CD4-positive, alpha-beta T cell (primary cell): Measurements from ENCODE around the gene EDNRA. TPM values are rescaled to one million over a fixed set of nuclear protein-coding genes. Genes with fewer than 3 reads are reported as not detected.

Experiments used
- ATAC-seq: fragments of 200-7000 bp; cut with Tn5 transposase; one replicate; pipeline ENCODE4 v1.10.0; 2022; ENCODE audit warnings: mild to moderate bottlenecking; ENCODE audit not compliant: poor library complexity
- CTCF ChIA-PET: fragments of 350-600 bp; sonication (Branson Sonifier 250); formaldehyde crosslinking; loops from one replicate; lab custom pipeline; 2021; ENCODE audit warnings: antibody characterized with exemption, inconsistent platforms; lab: Charles Lee
- POLR2A ChIA-PET: fragments of 350-600 bp; sonication (Branson Sonifier 250); formaldehyde crosslinking; loops from one replicate; lab custom pipeline; 2021; ENCODE audit warnings: antibody characterized with exemption, inconsistent platforms; lab: Charles Lee
- DNase-seq, 14 experiments: peaks; one replicate each; pipeline ENCODE4 v3.0.0-alpha.2; 2013 to 2020; ENCODE audit warnings: mixed read lengths in 2 of 14
- H3K27ac ChIP-seq, 2 donors: one replicate each; pipeline versions ENCODE4 v1.5.1 to v1.7.0; 2013; ENCODE audit warnings: low read length in 2 of 2, low read depth in 1 of 2, mild to moderate bottlenecking in 1 of 2
- H3K27me3 ChIP-seq, 2 experiments: 1 replicate in 1 of 2; 2 replicates in 1 of 2; pipeline versions ENCODE4 v1.6.1 to v1.7.0; 2013; ENCODE audit warnings: low read length in 2 of 2, control low read depth in 1 of 2, mild to moderate bottlenecking in 1 of 2, moderate library complexity in 1 of 2; ENCODE audit not compliant: insufficient read depth in 2 of 2, control insufficient read depth in 1 of 2
- H3K36me3 ChIP-seq: one replicate; pipeline ENCODE4 v1.6.1; 2013; ENCODE audit warnings: low read length, control low read depth; ENCODE audit not compliant: insufficient read depth
- H3K4me1 ChIP-seq: one replicate; pipeline ENCODE4 v1.6.1; 2013; ENCODE audit warnings: low read length, control low read depth; ENCODE audit not compliant: insufficient read depth
- H3K4me3 ChIP-seq: one replicate; pipeline ENCODE4 v1.5.1; 2013; ENCODE audit warnings: mild to moderate bottlenecking, low read length, moderate library complexity
- H3K9me3 ChIP-seq, 2 experiments: 1 replicate in 1 of 2; 2 replicates in 1 of 2; pipeline versions ENCODE4 v1.6.1 to v1.7.0; 2013; ENCODE audit warnings: low read length in 2 of 2, mild to moderate bottlenecking in 2 of 2, control low read depth in 1 of 2, moderate library complexity in 1 of 2; ENCODE audit not compliant: control insufficient read depth in 1 of 2, insufficient read depth in 1 of 2
- H3K27ac Mint-ChIP-seq: one replicate; pipeline ENCODE4 v1.8.0; 2020; ENCODE audit warnings: mixed read lengths
- H3K27me3 Mint-ChIP-seq: one replicate; pipeline ENCODE4 v1.8.0; 2021; ENCODE audit warnings: mixed read lengths
- H3K36me3 Mint-ChIP-seq: one replicate; pipeline ENCODE4 v1.8.0; 2021; ENCODE audit warnings: low read depth, mixed read lengths
- H3K4me1 Mint-ChIP-seq: one replicate; pipeline ENCODE4 v1.8.0; 2021; ENCODE audit warnings: low read depth, mixed read lengths
- H3K4me3 Mint-ChIP-seq: one replicate; pipeline ENCODE4 v1.8.0; 2020; ENCODE audit warnings: mild to moderate bottlenecking, mixed read lengths
- H3K9me3 Mint-ChIP-seq: one replicate; pipeline ENCODE4 v1.8.0; 2020; ENCODE audit warnings: mixed read lengths
- CTCF ChIP-seq: fragments of 200-600 bp; IDR thresholded peaks from one replicate; pipeline ENCODE4 v1.8.0; 2022; ENCODE audit warnings: antibody characterized with exemption, mild to moderate bottlenecking
- intact Hi-C, 2 experiments: fragments of 100-400 bp; cut with DNase I in 1 of 2; cut with micrococcal nuclease in 1 of 2; formaldehyde crosslinking; loops; one replicate each; pipeline versions ENCODE4 v1.15.1 to v1.9.0; 2023 to 2025; cut with DNase I, micrococcal nuclease
- total RNA-seq, 174 experiments: library from RNA in 2 of 174; stranded (reverse) in 2 of 174; gene quantifications; one replicate each; pipeline ENCODE4 v1.2.3 and lab custom pipeline; 2021 to 2026

EDNRA gene
- total RNA-seq, 2 experiments from 2014 or later = not detected

GRCh38 chr4:147480502-147480890 lies 401 bp upstream of the EDNRA start:
- Histone ChIP-seq H3K4me3 (no peak overlapping the region), H3K4me1 (peaks cover 2% of the 10 kb centered on the region), H3K9me3 (peaks cover 0 to 8% of the 10 kb centered on the region in 2 experiments), H3K27ac (no peak overlapping the region), H3K27me3 (peaks cover 21 to 37% of the 10 kb centered on the region in 2 experiments), H3K36me3 (no peaks in the 10 kb centered on the region)
- Mint-ChIP-seq H3K27ac (no peak overlapping the region), H3K4me1 (no peaks in the 10 kb centered on the region), H3K27me3 (peaks cover 40% of the 10 kb centered on the region), H3K4me3 (no peak overlapping the region), H3K36me3 (no peaks in the 10 kb centered on the region), H3K9me3 (peaks cover 4% of the 10 kb centered on the region)
- intact Hi-C loops = no loop called here
- DNase-seq (no peak), ATAC-seq (no peak)
- no peak for TF ChIP-seq CTCF
- ChIA-PET POLR2A (no interaction called here), CTCF (no interaction called here)

- Histone ChIP-seq H3K27ac (no peak overlapping the region), H3K27me3 (peaks cover 21 to 37% of the 10 kb centered on the region in 2 experiments), H3K4me3 (no peak overlapping the region), H3K4me1 (peaks cover 2% of the 10 kb centered on the region), H3K9me3 (peaks cover 0 to 8% of the 10 kb centered on the region in 2 experiments), H3K36me3 (no peaks in the 10 kb centered on the region)
- Mint-ChIP-seq H3K27me3 (peaks cover 40% of the 10 kb centered on the region), H3K36me3 (no peaks in the 10 kb centered on the region), H3K27ac (no peak overlapping the region), H3K9me3 (peaks cover 4% of the 10 kb centered on the region), H3K4me1 (no peaks in the 10 kb centered on the region), H3K4me3 (no peak overlapping the region)
- intact Hi-C loops = no loop called here
- DNase-seq (no peak), ATAC-seq (no peak)
- ChIA-PET CTCF (no interaction called here), POLR2A (no interaction called here)
- no peak for TF ChIP-seq CTCF
These were observed 746 bp downstream of the EDNRA start for GRCh38 chr4:147481577-147482109.

DNA sequence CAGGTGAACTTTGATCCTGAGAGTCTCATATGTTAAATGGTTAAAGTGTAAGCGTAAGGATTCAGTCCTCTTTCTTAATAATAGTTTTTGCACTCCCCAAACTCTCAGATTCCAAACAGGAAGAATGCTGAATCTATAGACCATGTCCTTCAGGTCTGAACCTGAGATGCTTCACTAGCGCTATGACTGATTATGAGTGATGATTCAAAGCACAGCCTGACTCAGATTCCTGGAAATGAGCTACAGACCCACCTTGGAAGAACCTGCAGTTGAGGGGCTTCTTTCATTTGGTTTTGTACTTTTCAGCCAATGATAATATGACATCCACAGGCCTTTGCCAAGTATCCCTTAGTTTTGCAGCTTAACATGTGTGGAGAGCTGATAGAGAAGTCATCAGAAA lies 1.4 kb downstream of the EDNRA start:
- no peak for TF ChIP-seq CTCF
- H3K27me3 ChIP-seq = peaks cover 21 to 37% of the 10 kb centered on the region in 2 experiments
- H3K36me3 ChIP-seq = no peaks in the 10 kb centered on the region
- H3K4me1 ChIP-seq = peaks cover 2% of the 10 kb centered on the region
- Mint-ChIP-seq H3K27me3 (peaks cover 40% of the 10 kb centered on the region), H3K36me3 (no peaks in the 10 kb centered on the region), H3K9me3 (peaks cover 4% of the 10 kb centered on the region), H3K4me3 (no peak overlapping the region), H3K4me1 (no peaks in the 10 kb centered on the region), H3K27ac (no peak overlapping the region)
- ChIA-PET POLR2A (no interaction called here), CTCF (no interaction called here)
- H3K9me3 ChIP-seq = peaks cover 0 to 8% of the 10 kb centered on the region in 2 experiments
- intact Hi-C loops = no loop called here
- ATAC-seq (no peak), DNase-seq (no peak)
- no peak overlapping the region for H3K4me3 ChIP-seq
- H3K27ac ChIP-seq = no peak overlapping the region
